ENCODE data around the gene MAPK8IP2. TPM values are rescaled to one million over a fixed set of nuclear protein-coding genes. Genes with fewer than 3 reads are reported as not detected.
"Not testable (repeated sequence)": the region's sequence is repeated elsewhere in the genome, so short reads cannot be mapped to it uniquely, and the experiment has no call there.

Gene MAPK8IP2
- total and polyA plus RNA-seq, 12 donors, result 3.9 to 30.1 (median 16.7) TPM

DNA sequence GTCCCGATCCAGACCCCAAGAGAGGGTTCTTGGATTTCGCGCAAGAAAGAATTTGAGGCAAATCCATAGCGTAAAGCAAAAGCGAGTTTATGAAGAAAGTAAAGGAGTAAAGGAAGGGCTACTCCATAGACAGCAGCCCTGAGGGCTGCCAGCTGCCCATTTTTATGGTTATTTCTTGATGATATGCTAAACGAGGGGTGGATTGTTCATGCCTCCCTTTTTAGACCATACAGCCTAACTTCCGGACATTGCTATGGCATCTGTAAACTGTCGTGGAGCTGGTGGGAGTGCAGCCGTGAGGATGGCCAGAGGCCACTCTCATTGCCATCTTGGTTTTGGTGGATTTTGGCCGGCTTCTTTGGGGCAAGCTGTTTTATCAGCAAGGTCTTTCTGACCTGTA lies 52.7 kb downstream of the MAPK8IP2 start:
- Histone ChIP-seq H3K36me3 (replicated peaks in 1 of 2) (no peaks in the 10 kb centered on the region), H3K9me3 (replicated peaks in 1 of 3) (no peaks in the 10 kb centered on the region), H3K27me3 (no peaks in the 10 kb centered on the region), H3K27ac (no peak overlapping the region), H3K4me1 (replicated peaks in 1 of 2) (peaks cover 0 to 12% of the 10 kb centered on the region in 2 donors), H3K4me3 (no peak overlapping the region)
- TF ChIP-seq POLR2A (IDR thresholded peaks at IDR 0.05) (no peak), CTCF (IDR thresholded peaks at IDR 0.05) (no peak)
- intact Hi-C loops (cut with DNase I), result no loop called here
- DNase-seq, result peak in 1 of 7 donors; percentile 20
- 77 to 84% (median 80%) methylated on average over 10 of the region's 10 CpGs for WGBS, 4 donors

DNA sequence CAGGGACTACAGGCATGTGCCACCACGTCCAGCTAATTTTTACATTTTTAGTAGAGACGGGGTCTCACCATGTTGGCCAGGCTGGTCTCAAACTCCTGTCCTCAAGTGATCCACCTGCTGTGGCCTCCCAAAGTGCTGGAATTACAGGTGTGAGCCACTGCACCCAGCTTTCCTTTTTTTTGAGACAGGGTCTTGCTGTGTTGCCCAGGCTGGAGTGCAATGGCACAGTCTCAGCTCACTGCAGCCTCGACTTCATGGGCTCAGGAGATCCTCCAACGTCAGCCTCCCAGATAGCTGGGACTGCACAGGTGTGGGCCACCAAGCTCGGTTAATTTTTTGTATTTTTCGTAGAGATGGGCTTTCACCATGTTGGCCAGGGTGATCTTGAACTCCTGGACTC lies 54.1 kb downstream of the MAPK8IP2 start:
- H3K36me3 ChIP-seq (replicated peaks in 1 of 2); H3K9me3 ChIP-seq (replicated peaks in 1 of 3); H3K27me3 ChIP-seq; intact Hi-C loops (cut with DNase I); H3K4me3 ChIP-seq; H3K27ac ChIP-seq: not testable (repeated sequence)
- DNase-seq, result peak in 1 of 7 donors; percentile 20
- 79 to 88% (median 83%) methylated on average over 5 to 6 of the region's 6 CpGs for WGBS, 4 donors
- H3K4me1 ChIP-seq (replicated peaks in 1 of 2), result peaks cover 0 to 12% of the 10 kb centered on the region in 2 donors

DNA sequence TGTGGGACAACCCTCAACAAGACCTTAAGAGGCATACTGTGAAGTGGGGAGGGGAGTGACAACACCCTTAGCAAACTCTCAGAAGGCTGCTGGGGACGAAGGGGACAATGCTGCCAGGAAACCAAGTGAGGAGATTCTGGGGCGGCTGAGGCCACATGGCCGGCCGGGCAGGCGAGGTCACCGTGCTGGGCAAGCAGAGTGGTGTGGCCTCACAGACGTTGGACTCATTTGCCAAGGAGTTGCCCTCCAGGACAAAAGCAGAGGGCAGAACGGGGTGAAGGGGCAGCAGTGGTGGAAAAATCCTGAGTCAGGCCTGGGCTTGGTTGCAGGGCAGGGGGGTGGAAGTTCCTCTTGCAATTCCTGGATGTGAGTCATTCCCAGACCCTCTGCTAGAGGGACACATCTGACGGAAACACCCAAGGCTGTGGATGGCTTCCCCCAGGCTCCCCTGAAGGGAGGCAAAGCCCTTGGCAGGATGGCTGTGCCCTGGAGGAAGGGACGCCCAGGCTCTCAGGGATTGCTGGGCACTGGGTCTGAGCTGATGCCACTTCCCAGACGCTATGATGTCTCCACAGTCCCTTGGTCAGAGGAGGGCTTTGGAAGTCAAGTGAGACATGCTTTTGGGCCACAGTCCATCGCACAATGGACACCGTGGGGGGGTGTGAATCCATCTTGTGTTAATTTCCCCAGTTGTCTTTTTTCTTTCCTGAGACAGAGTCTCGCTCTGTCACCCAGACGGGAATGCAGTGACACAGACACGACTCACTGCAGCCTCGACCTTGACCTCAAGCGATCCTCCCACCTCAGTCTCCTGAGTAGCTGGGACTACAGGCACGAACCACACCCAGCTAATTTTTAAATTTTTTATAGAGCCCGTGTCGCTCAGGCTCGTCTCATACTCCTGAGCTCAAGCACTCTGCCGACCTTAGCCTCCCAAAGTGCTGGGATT lies 55.8 kb downstream of the MAPK8IP2 start:
- H3K4me1 ChIP-seq (replicated peaks in 1 of 2), result peaks cover 0 to 12% of the 10 kb centered on the region in 2 donors
- TF ChIP-seq POLR2A (IDR thresholded peaks at IDR 0.05) (peak in 1 of 2 donors; percentile 14), CTCF (IDR thresholded peaks at IDR 0.05) (no peak)
- DNase-seq, result peak in 6 of 7 donors; percentile 61 to 74 (median 67)
- intact Hi-C loops (cut with DNase I), result no loop called here
- no peaks in the 10 kb centered on the region for H3K36me3 ChIP-seq (replicated peaks in 1 of 2)
- WGBS, 4 donors, result 38 to 52% (median 45%) methylated on average over 21 to 23 of the region's 23 CpGs
- no peaks in the 10 kb centered on the region for H3K9me3 ChIP-seq (replicated peaks in 1 of 3)
- no peak overlapping the region for H3K4me3 ChIP-seq
- H3K27me3 ChIP-seq, result no peaks in the 10 kb centered on the region
- peak overlapping the region in 3 of 5 donors; percentile 7 to 71 (median 58) for H3K27ac ChIP-seq

DNA sequence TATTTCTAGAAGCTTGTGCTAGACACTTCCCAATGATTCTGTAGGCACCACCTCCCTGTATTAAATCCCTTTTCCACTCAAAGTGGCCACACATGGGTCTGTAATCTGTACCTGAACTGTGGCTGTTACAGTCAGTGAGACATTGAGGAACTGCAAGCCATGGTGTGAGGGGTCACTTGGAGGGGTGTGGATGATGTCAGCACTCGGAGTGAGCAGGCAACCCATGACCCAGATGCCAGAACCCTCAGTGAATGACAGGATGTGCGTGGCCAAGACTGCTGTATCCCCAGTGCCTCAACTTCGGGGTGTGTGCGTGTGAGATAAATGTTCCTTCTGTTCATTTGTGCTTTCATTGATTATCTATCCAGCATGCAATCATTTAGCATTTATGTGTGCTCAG lies 57.3 kb downstream of the MAPK8IP2 start:
- intact Hi-C loops (cut with DNase I), result no loop called here
- 59 to 89% (median 67%) methylated on average over 3 to 4 of the region's 4 CpGs for WGBS, 4 donors
- DNase-seq, result no peak
- Histone ChIP-seq H3K9me3 (replicated peaks in 1 of 3) (no peaks in the 10 kb centered on the region), H3K27ac (peak overlapping the region in 1 of 5 donors; percentile 71), H3K27me3 (no peaks in the 10 kb centered on the region), H3K4me3 (no peak overlapping the region), H3K36me3 (replicated peaks in 1 of 2) (no peaks in the 10 kb centered on the region), H3K4me1 (replicated peaks in 1 of 2) (peaks cover 0 to 12% of the 10 kb centered on the region in 2 donors)
- no peak for TF ChIP-seq CTCF (IDR thresholded peaks at IDR 0.05)
- no peak for TF ChIP-seq POLR2A (IDR thresholded peaks at IDR 0.05)

DNA sequence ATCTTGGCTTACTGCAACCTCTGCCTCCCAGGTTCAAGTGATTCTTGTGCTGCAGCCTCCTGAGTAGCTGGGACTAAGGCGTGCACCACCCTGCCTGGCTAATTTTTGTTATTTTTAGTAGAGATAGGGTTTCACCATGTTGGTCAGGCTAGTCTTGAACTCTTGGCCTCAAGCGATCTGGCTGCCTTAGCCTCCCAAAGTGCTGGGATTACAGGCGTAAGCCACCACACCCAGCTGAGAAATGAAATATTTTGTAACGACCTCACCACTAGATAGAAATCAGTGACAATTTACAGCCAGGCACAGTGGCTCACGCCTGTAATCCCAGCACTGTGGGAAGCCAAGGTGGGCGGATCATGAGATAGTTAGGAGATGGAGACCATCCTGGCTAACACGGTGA lies 59.1 kb downstream of the MAPK8IP2 start:
- H3K36me3 ChIP-seq (replicated peaks in 1 of 2); intact Hi-C loops (cut with DNase I); H3K4me3 ChIP-seq; H3K27me3 ChIP-seq; H3K9me3 ChIP-seq (replicated peaks in 1 of 3); H3K27ac ChIP-seq: not testable (repeated sequence)
- peaks cover 0 to 12% of the 10 kb centered on the region in 2 donors for H3K4me1 ChIP-seq (replicated peaks in 1 of 2)
- 83 to 92% (median 87%) methylated on average over 7 of the region's 7 CpGs for WGBS, 4 donors
- DNase-seq, result peak in 1 of 7 donors; percentile 15

Measured in adrenal gland (tissue), 12 donors.